Urothelium cell line (cell line): ENCODE measurements around the gene GAP43.
"Not testable (repeated sequence)": the region's sequence is repeated elsewhere in the genome, so short reads cannot be mapped to it uniquely, and the experiment has no call there.

Experiments used
- DNase-seq: peaks from one replicate; pipeline ENCODE4 v3.0.0; 2011; ENCODE audit warnings: low spot score, mixed read lengths
- FAIRE-seq: peaks from 2 replicates; lab custom pipeline; 2011; peaks lifted over from hg19 to GRCh38; lab: Jason Lieb, UNC

The GAP43 gene

DNA sequence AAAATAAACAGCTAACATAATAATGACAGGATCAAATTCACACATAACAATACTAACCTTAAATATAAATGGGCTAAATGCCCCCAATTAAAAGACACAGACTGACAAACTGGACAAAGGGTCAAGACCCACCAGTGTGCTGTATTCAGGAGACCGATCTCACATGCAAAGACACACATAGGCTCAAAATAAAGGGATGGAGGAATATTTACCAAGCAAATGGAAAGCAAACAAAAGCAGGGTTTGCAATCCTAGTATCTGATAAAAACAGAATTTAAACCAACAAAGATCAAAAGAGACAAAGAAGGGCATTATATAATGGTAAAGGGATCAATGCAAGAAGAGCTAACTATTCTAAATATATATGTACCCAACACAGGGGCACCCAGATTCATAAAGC, 129.7 kb downstream of the GAP43 start:
- DNase-seq, FAIRE-seq: not testable (repeated sequence)

GRCh38 chr3:115758076-115758763, 134.9 kb downstream of the GAP43 start:
- no peak for DNase-seq
- FAIRE-seq: no peak

GRCh38 chr3:115760716-115761115, 137.4 kb downstream of the GAP43 start:
- DNase-seq (no peak), FAIRE-seq (no peak)

DNA sequence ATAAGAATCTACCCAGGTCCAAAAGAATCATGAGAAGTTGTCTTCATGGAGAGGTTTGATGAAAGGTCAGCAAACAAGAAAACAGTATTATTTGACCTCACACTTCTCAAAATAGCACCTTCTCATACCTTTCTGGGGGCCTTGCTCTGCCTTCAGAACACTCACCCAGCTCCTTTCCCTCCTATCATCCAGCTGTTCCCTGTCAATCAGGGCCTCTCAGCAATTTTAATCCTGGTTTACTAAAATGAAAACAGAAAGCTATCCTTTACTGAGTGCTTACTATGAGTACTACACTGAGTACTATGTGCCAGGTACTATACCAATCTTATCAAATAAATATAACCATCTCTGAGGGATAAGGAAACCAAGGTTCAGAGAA, 138.6 kb downstream of the GAP43 start:
- FAIRE-seq (no peak), DNase-seq (no peak)

GRCh38 chr3:115766587-115767482, 143.5 kb downstream of the GAP43 start:
- FAIRE-seq: no peak
- DNase-seq: no peak

DNA sequence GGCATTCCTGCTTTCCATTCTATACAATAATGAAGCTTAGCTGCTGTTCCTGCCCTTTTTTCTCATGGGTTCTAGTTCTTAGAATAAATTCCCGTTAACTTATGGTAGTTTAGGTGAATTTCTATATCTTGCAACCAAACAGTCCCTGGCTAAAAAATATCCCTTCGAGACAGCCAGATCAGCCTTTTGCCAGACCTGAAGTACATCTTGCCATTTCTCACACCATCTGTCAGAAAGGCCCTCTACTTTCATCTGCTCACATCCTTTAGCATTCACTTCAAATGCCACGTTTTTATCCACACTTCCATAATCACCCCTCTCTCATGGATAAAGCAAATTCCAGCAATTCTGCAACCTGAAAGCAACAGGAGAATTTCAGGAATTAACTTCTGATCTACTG, 145.4 kb downstream of the GAP43 start:
- DNase-seq: no peak
- no peak for FAIRE-seq
